Measurements from ENCODE around the gene CYP2A13. TPM values are rescaled to one million over a fixed set of nuclear protein-coding genes. Genes with fewer than 3 reads are reported as not detected.
"Not testable (repeated sequence)": the region's sequence is repeated elsewhere in the genome, so short reads cannot be mapped to it uniquely, and the experiment has no call there.

The CYP2A13 gene
- polyA plus RNA-seq, 1 donor from 2014 or later = not detected

GRCh38 chr19:41050426-41050825 lies 37.8 kb upstream of the CYP2A13 start:
- no peak for TF ChIP-seq MXI1 (conservative IDR thresholded peaks at IDR 0.05; ENCODE audit: poor library complexity, severe bottlenecking)
- TF ChIP-seq POLR2AphosphoS5 (IDR thresholded peaks at IDR 0.05) = no peak
- TF ChIP-seq, protein P1, sequence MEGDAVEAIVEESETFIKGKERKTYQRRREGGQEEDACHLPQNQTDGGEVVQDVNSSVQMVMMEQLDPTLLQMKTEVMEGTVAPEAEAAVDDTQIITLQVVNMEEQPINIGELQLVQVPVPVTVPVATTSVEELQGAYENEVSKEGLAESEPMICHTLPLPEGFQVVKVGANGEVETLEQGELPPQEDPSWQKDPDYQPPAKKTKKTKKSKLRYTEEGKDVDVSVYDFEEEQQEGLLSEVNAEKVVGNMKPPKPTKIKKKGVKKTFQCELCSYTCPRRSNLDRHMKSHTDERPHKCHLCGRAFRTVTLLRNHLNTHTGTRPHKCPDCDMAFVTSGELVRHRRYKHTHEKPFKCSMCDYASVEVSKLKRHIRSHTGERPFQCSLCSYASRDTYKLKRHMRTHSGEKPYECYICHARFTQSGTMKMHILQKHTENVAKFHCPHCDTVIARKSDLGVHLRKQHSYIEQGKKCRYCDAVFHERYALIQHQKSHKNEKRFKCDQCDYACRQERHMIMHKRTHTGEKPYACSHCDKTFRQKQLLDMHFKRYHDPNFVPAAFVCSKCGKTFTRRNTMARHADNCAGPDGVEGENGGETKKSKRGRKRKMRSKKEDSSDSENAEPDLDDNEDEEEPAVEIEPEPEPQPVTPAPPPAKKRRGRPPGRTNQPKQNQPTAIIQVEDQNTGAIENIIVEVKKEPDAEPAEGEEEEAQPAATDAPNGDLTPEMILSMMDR (IDR thresholded peaks at IDR 0.05; ENCODE audit: poor library complexity, severe bottlenecking) = no peak
- TF ChIP-seq, protein P2, sequence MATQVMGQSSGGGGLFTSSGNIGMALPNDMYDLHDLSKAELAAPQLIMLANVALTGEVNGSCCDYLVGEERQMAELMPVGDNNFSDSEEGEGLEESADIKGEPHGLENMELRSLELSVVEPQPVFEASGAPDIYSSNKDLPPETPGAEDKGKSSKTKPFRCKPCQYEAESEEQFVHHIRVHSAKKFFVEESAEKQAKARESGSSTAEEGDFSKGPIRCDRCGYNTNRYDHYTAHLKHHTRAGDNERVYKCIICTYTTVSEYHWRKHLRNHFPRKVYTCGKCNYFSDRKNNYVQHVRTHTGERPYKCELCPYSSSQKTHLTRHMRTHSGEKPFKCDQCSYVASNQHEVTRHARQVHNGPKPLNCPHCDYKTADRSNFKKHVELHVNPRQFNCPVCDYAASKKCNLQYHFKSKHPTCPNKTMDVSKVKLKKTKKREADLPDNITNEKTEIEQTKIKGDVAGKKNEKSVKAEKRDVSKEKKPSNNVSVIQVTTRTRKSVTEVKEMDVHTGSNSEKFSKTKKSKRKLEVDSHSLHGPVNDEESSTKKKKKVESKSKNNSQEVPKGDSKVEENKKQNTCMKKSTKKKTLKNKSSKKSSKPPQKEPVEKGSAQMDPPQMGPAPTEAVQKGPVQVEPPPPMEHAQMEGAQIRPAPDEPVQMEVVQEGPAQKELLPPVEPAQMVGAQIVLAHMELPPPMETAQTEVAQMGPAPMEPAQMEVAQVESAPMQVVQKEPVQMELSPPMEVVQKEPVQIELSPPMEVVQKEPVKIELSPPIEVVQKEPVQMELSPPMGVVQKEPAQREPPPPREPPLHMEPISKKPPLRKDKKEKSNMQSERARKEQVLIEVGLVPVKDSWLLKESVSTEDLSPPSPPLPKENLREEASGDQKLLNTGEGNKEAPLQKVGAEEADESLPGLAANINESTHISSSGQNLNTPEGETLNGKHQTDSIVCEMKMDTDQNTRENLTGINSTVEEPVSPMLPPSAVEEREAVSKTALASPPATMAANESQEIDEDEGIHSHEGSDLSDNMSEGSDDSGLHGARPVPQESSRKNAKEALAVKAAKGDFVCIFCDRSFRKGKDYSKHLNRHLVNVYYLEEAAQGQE (IDR thresholded peaks at IDR 0.05; ENCODE audit: borderline replicate concordance) = no peak
- no peak for TF ChIP-seq RAD21 (conservative IDR thresholded peaks at IDR 0.05)
- no peak for TF ChIP-seq TAF1 (IDR thresholded peaks at IDR 0.05; ENCODE audit: low read depth)
- TF ChIP-seq EP300 (conservative IDR thresholded peaks at IDR 0.05; ENCODE audit: poor library complexity, severe bottlenecking) = no peak
- TF ChIP-seq EZH2 (IDR thresholded peaks at IDR 0.05; ENCODE audit: borderline replicate concordance, insufficient read depth, low read length, poor library complexity, severe bottlenecking) = no peak
- TF ChIP-seq SMC3 (conservative IDR thresholded peaks at IDR 0.05; ENCODE audit: poor library complexity) = no peak
- Histone ChIP-seq H3K79me2 (replicated peaks; ENCODE audit: insufficient read depth, low read length) (no peaks in the 10 kb centered on the region), H3K4me2 (ENCODE audit: low read length) (no peak overlapping the region), H3K4me3 (ENCODE audit: low read length) (no peak overlapping the region), H3K9me3 (ENCODE audit: low read length) (no peaks in the 10 kb centered on the region), H3F3A (ENCODE audit: insufficient read depth, low read length, poor library complexity, severe bottlenecking) (no peaks in the 10 kb centered on the region), H3K27ac (ENCODE audit: low read length) (no peak overlapping the region), H4K20me1 (ENCODE audit: insufficient read depth) (no peaks in the 10 kb centered on the region), H3K27me3 (ENCODE audit: insufficient read depth, low read depth, low read length) (no peaks in the 10 kb centered on the region), H3K9me2 (ENCODE audit: insufficient read depth, low read length) (no peaks in the 10 kb centered on the region), H3K9ac (ENCODE audit: low read length) (no peak overlapping the region), H3K36me3 (ENCODE audit: insufficient read depth, low read length) (no peaks in the 10 kb centered on the region), H2AFZ (ENCODE audit: low read depth, low read length) (no peak overlapping the region)

DNA sequence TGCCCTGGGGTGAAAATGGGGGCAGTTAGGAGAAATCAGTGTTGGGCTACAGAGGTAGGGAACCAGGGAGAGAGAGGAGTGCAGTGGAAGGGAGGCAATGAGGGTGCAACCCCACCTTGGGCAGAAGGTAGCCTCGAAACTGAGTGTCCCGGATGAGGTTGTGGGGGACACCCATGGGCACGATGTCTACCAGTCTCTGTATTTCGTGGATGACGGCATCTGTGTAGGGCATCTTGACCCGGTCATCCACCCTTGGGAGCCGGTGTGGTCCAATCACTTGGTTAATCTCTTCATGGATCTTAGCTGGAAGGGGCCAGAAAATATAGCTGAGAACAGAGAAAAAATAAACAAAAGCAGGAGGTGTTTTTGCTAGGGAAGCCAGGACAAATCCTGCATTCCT lies 36.1 kb upstream of the CYP2A13 start:
- H3K27me3 ChIP-seq (ENCODE audit: insufficient read depth, low read depth, low read length); H3K79me2 ChIP-seq (replicated peaks; ENCODE audit: insufficient read depth, low read length); H3K9me3 ChIP-seq (ENCODE audit: low read length); H3K9ac ChIP-seq (ENCODE audit: low read length); H3F3A ChIP-seq (ENCODE audit: insufficient read depth, low read length, poor library complexity, severe bottlenecking); H3K4me2 ChIP-seq (ENCODE audit: low read length); H4K20me1 ChIP-seq (ENCODE audit: insufficient read depth); H3K27ac ChIP-seq (ENCODE audit: low read length); H2AFZ ChIP-seq (ENCODE audit: low read depth, low read length); H3K36me3 ChIP-seq (ENCODE audit: insufficient read depth, low read length); H3K4me3 ChIP-seq (ENCODE audit: low read length); H3K9me2 ChIP-seq (ENCODE audit: insufficient read depth, low read length): not testable (repeated sequence)

- not testable (repeated sequence) for H3F3A ChIP-seq (ENCODE audit: insufficient read depth, low read length, poor library complexity, severe bottlenecking); H3K79me2 ChIP-seq (replicated peaks; ENCODE audit: insufficient read depth, low read length); H3K27me3 ChIP-seq (ENCODE audit: insufficient read depth, low read depth, low read length); H3K27ac ChIP-seq (ENCODE audit: low read length); H3K9me2 ChIP-seq (ENCODE audit: insufficient read depth, low read length); H4K20me1 ChIP-seq (ENCODE audit: insufficient read depth); H3K4me2 ChIP-seq (ENCODE audit: low read length); H3K9ac ChIP-seq (ENCODE audit: low read length); H3K4me3 ChIP-seq (ENCODE audit: low read length); H3K36me3 ChIP-seq (ENCODE audit: insufficient read depth, low read length); H2AFZ ChIP-seq (ENCODE audit: low read depth, low read length); H3K9me3 ChIP-seq (ENCODE audit: low read length)
Measured at GRCh38 chr19:41053331-41053730, 34.9 kb upstream of the CYP2A13 start.

Measured in neural cell (in vitro differentiated cells).